ENCODE data around the gene MEF2D.

GRCh38 chr1:156539818-156540355 lies 39.3 kb upstream of the MEF2D start:
- TF ChIP-seq CTCF (IDR thresholded peaks at IDR 0.05), result no peak
- no peak for TF ChIP-seq POLR2A (IDR thresholded peaks at IDR 0.05)

Measured in testis (tissue), 2 donors.